Skin of body (tissue), 2 donors: ENCODE results near the gene REEP1. TPM values are rescaled to one million over a fixed set of nuclear protein-coding genes. Genes with fewer than 3 reads are reported as not detected.
"Not testable (repeated sequence)": the region's sequence is repeated elsewhere in the genome, so short reads cannot be mapped to it uniquely, and the experiment has no call there.

Source experiments
- DNase-seq: peaks from one replicate; lab custom pipeline; 2025; lab: John Stamatoyannopoulos, UW
- total RNA-seq: library from RNA; depleted of rRNA; stranded (reverse); fragments of >200 nt; gene quantifications from one replicate; pipeline ENCODE4 v1.2.3, GENCODE V29; 2014

Gene REEP1
- total RNA-seq, 1 donor from 2014 or later = 3.9 TPM

- not testable (repeated sequence) for DNase-seq
These were observed 8.5 kb upstream of the REEP1 start for GRCh38 chr2:86345783-86346370.

- no peak for DNase-seq
These were observed 7.0 kb upstream of the REEP1 start for GRCh38 chr2:86344404-86344803.

GRCh38 chr2:86342488-86342887 lies 5.1 kb upstream of the REEP1 start:
- DNase-seq = no peak

- no peak for DNase-seq
These were observed 4.0 kb upstream of the REEP1 start for GRCh38 chr2:86341470-86341869.

GRCh38 chr2:86338778-86339295 lies 1.4 kb upstream of the REEP1 start:
- DNase-seq = no peak

- no peak for DNase-seq
These were observed 667 bp downstream of the REEP1 start for GRCh38 chr2:86336675-86337243.

GRCh38 chr2:86335865-86336674 lies 1.4 kb downstream of the REEP1 start:
- DNase-seq = no peak

GRCh38 chr2:86333378-86333777 lies 4.0 kb downstream of the REEP1 start:
- DNase-seq = no peak

GRCh38 chr2:86332654-86333053 lies 4.8 kb downstream of the REEP1 start:
- no peak for DNase-seq

GRCh38 chr2:86331384-86331783 lies 6.0 kb downstream of the REEP1 start:
- no peak for DNase-seq

- DNase-seq = no peak
These were observed 7.4 kb downstream of the REEP1 start for GRCh38 chr2:86330001-86330400.

- DNase-seq = no peak
These were observed 14.0 kb downstream of the REEP1 start for GRCh38 chr2:86323273-86324021.

GRCh38 chr2:86319700-86320580 lies 17.5 kb downstream of the REEP1 start:
- no peak for DNase-seq

- no peak for DNase-seq
These were observed 22.3 kb downstream of the REEP1 start for GRCh38 chr2:86315084-86315483.

- DNase-seq = no peak
These were observed 23.3 kb downstream of the REEP1 start for GRCh38 chr2:86314125-86314524.

GRCh38 chr2:86313341-86313740 lies 24.1 kb downstream of the REEP1 start:
- no peak for DNase-seq

GRCh38 chr2:86311879-86312278 lies 25.5 kb downstream of the REEP1 start:
- DNase-seq = no peak

GRCh38 chr2:86309966-86310365 lies 27.5 kb downstream of the REEP1 start:
- no peak for DNase-seq

- no peak for DNase-seq
These were observed 28.3 kb downstream of the REEP1 start for GRCh38 chr2:86308984-86309695.

- no peak for DNase-seq
These were observed 29.1 kb downstream of the REEP1 start for GRCh38 chr2:86308356-86308755.
